HG02852 (cell line): ENCODE results near the gene LDLRAD3.

Experiments used
- ATAC-seq: cut with Tn5 transposase; IDR thresholded peaks from one replicate; pipeline ENCODE4 v1.9.1; 2021; ENCODE audit warnings: mild to moderate bottlenecking, moderate library complexity; ENCODE audit not compliant: unreplicated experiment

Gene LDLRAD3

GRCh38 chr11:36118084-36118483 lies 174.2 kb downstream of the LDLRAD3 start:
- ATAC-seq: no peak

- ATAC-seq: no peak
These were observed 175.4 kb downstream of the LDLRAD3 start for GRCh38 chr11:36119300-36119699.

DNA sequence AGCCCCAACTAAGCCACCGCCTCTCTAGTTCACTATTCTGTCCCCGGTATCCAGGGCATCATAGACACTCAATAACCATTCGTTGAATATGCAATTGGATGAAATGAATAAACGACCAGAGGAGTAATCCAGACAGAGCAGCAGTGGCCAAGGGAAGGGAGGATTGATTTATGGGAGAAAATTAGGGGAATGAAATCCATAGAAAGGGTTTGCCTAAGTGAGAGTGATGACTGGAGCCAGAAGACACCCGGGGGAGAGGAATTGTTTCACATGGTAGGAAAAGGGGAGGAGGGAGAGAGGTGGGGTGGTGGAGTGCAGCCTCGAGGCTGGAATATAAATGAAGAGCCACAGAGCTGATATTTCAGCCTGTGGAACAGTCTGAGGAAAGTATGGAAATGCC lies 177.2 kb downstream of the LDLRAD3 start:
- no peak for ATAC-seq

- no peak for ATAC-seq
These were observed 178.8 kb downstream of the LDLRAD3 start for GRCh38 chr11:36122671-36123070.

- no peak for ATAC-seq
These were observed 179.7 kb downstream of the LDLRAD3 start for GRCh38 chr11:36123336-36124101.

DNA sequence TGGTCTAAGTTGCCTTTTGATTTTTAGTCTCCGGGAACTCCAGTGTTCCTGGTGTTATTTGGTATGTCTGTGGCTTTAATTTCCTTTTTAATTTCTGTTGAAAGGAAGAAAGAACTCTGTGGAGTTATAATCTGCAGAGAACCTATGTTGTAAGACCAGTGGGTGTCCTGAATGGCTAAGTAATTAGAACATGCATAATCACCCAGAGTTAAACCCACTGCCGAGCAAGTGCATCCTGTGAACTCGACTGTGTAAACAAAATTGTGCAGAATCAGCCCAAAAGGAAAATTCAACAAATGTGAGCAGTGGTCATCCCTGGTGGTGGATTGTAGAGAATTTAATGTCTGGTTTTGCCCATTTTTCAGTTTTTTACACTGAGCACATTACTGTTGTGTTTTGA lies 182.8 kb downstream of the LDLRAD3 start:
- ATAC-seq: no peak

- no peak for ATAC-seq
These were observed 183.7 kb downstream of the LDLRAD3 start for GRCh38 chr11:36127550-36127949.

- no peak for ATAC-seq
These were observed 186.1 kb downstream of the LDLRAD3 start for GRCh38 chr11:36129955-36130354.

DNA sequence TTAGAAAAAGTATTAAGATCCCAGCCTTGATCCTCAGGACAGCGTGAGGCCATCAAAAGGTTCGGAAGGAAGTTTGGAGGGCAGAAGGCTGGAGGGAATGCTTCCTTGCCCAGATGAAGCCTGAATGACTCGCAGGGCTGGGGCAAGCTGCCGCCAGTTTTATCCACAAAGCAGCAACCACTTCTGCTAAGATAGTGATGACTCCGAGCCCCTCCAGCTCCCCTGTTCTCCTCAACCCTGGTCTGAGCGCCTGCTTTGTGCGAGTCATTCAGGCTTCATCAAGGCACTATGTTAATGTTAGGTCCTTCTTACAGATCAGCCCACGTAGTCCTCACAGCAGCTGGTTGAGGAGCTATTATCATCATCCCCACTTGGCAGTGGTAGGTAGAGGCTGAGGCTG lies 186.5 kb downstream of the LDLRAD3 start:
- no peak for ATAC-seq

DNA sequence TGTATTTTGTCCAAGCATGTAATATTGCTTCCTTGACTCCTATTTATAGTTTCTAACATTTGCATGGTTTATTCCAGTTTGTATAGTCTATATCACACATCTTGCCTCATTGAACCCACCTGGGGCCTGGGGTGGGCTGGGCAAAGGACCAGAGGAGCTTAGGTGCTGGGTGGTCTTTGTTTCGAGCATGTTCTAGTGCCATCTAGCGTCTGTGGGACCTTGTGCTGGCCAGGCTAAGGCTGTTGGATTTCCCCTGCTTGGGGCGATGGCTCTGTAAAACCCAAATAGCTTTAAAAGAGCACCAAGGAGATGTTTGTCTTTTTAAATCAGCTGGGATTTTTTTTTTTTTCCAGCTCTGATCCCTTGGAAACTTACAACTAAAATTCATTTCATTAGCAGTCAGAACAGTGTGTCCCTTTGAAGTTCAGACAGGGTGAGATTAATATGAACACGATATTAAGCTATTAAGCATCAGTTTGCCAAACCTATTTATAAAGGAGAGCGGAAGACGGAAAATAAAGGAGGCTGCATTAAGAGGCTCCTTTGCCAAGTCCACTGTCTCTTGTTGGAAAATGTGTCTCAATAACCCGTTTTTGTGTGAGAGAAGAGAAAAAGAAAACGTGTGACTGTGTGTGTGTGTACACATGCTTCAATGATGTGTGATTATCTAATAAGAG lies 188.0 kb downstream of the LDLRAD3 start:
- ATAC-seq: no peak

DNA sequence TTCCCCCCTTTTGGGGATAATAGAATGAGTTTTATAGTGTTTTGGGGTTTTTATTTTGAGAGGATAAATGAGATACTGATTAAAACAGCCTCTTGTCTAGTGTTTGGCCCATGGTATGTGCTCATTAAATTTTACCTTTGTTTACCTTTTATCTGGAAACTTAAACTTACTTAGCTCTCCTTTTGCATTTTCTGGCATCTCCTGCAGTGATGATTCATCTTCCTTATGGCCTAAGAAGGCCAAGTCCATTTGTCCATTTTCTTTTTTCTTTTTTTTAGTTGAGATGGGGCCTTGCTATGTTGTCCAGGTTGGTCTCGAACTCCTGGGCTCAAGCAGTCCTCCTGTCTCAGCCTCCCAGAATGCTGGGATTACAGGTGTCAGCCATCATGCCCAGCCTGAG lies 189.1 kb downstream of the LDLRAD3 start:
- ATAC-seq: no peak

GRCh38 chr11:36135076-36135475 lies 191.2 kb downstream of the LDLRAD3 start:
- no peak for ATAC-seq

GRCh38 chr11:36139767-36140166 lies 195.9 kb downstream of the LDLRAD3 start:
- ATAC-seq: no peak

GRCh38 chr11:36141196-36141953 lies 197.5 kb downstream of the LDLRAD3 start:
- no peak for ATAC-seq

- no peak for ATAC-seq
These were observed 198.1 kb downstream of the LDLRAD3 start for GRCh38 chr11:36141956-36142355.

DNA sequence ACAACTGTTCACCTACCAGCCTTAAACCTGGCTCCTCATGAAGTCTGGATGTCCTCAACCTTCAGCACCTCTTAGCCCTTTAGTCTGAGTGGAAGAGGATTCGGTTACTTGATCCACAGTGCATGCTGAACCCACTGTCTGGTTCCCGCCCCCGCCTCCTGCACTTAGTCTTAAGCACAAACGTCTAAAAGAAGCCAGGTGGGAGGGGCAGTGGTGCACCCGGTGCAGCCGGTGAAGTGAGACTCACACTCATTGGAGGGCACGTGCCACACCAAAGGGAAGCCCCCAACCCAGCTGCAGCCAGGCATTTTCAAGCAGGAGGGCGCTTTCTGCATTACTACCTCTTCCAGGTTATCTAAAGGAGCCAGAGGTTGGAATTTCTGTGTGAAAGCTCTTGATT lies 198.6 kb downstream of the LDLRAD3 start:
- no peak for ATAC-seq

- ATAC-seq: no peak
These were observed 199.0 kb downstream of the LDLRAD3 start for GRCh38 chr11:36142879-36143278.

DNA sequence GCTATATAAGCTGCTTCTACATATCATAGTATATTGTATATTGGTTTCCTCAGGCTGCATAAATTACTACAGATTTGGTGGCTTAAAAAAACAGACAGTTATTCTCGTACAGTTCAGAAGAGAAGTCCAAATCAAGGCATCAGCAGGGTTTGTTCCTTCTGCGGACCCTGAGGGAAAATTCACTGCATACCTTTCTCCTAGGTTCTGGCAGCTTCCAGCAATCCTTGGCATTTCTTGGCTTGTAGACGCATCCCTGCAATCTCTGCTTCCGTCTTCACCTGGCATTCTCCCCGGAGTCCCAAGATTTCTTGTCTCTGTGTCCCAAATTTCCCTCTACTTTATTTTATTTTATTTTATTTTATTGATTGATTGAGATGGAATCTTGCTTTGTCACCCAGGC lies 202.6 kb downstream of the LDLRAD3 start:
- ATAC-seq: no peak

- ATAC-seq: no peak
These were observed 203.6 kb downstream of the LDLRAD3 start for GRCh38 chr11:36147491-36147890.

- ATAC-seq: no peak
These were observed 204.8 kb downstream of the LDLRAD3 start for GRCh38 chr11:36148701-36149100.

DNA sequence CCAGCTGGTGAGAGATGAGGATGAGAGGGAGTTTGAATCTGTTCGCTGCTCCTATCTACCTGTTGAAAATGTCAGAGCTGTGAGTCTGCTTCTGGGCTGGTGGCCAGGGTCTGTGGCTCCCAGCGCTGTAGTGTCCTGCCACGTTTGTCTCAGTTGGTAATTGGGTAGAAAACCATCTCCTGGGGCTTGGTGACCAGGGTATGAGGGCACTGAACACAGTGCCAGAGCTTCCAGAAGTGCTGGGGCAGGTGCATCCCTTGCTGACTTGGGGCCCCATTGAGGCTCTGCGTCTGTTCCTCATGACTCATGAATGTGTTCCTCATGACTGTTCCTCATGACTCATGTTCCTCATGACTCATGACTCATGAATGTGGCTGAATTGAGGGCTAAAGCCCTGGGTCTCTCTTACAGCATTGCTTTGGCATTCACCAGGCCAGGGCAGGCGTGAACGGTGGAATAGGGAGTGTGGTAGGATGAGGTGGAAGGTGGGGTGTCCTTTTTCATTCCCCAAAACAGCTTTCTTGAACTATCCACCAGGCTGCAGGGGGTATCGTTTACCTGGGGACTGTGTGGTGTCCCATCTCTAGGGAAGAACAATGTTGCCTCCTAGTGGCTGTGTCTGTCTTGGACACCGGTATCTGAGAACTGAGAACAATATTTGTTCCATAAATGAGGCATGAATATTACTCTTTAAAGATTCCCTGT lies 205.8 kb downstream of the LDLRAD3 start:
- peak; percentile 82 for ATAC-seq
